Upper lobe of right lung (tissue), 1 donor: Measurements from ENCODE around the gene IKZF1. TPM values are rescaled to one million over a fixed set of nuclear protein-coding genes. Genes with fewer than 3 reads are reported as not detected.

ENCODE experiments used
- ATAC-seq: fragments of 200-7000 bp; cut with Tn5 transposase; one replicate; pipeline ENCODE4 v1.9.1; 2020; ENCODE audit warnings: mild to moderate bottlenecking, moderate library complexity
- DNase-seq: peaks from one replicate; pipeline ENCODE4 v3.0.0-alpha.2; 2020
- H3K27ac ChIP-seq: fragments of 200-600 bp; one replicate; pipeline ENCODE4 v1.8.0; 2022
- H3K27me3 ChIP-seq: fragments of 200-600 bp; one replicate; pipeline ENCODE4 v1.8.0; 2022; ENCODE audit warnings: mild to moderate bottlenecking
- H3K36me3 ChIP-seq: fragments of 200-600 bp; one replicate; pipeline ENCODE4 v1.8.0; 2022
- H3K4me1 ChIP-seq: fragments of 200-600 bp; one replicate; pipeline ENCODE4 v1.8.0; 2022
- H3K4me3 ChIP-seq: fragments of 200-600 bp; one replicate; pipeline ENCODE4 v1.8.0; 2022; ENCODE audit warnings: mild to moderate bottlenecking
- H3K9me3 ChIP-seq: fragments of 200-600 bp; one replicate; pipeline ENCODE4 v1.8.0; 2022
- CTCF ChIP-seq: fragments of 200-600 bp; IDR thresholded peaks from one replicate; pipeline ENCODE4 v1.8.0; 2022; ENCODE audit warnings: antibody characterized with exemption
- intact Hi-C: fragments of 100-400 bp; cut with DNase I; formaldehyde crosslinking; loops from one replicate; pipeline ENCODE4 v1.11.0; 2022
- total RNA-seq: library from RNA; stranded (reverse); fragmentation: NEBNext Ultra II Directional; extraction: Animal tissue kit (Norgen Biotek cat#: 25700); gene quantifications from one replicate; pipeline ENCODE4 v1.2.1, GENCODE V29; 2021
- donor health status: DM: no; HTN: yes; CAD: no; lungs with severe emphysema.

IKZF1 gene
- total RNA-seq, 1 donor from 2014 or later, result 41.4 TPM

GRCh38 chr7:50310361-50310760 lies 5.8 kb downstream of the IKZF1 start:
- DNase-seq (no peak), ATAC-seq (no peak)
- no peak for TF ChIP-seq CTCF
- no peaks in the 10 kb centered on the region for H3K36me3 ChIP-seq
- no peaks in the 10 kb centered on the region for H3K9me3 ChIP-seq
- H3K4me1 ChIP-seq, result peaks cover 2% of the 10 kb centered on the region
- intact Hi-C loops, result no loop called here
- H3K27ac ChIP-seq, result no peak overlapping the region
- H3K27me3 ChIP-seq, result peaks cover 6% of the 10 kb centered on the region
- H3K4me3 ChIP-seq, result peak overlapping the region; percentile 0

GRCh38 chr7:50310956-50311355 lies 6.4 kb downstream of the IKZF1 start:
- Histone ChIP-seq H3K27me3 (peaks cover 6% of the 10 kb centered on the region), H3K36me3 (no peaks in the 10 kb centered on the region), H3K4me1 (peaks cover 2% of the 10 kb centered on the region), H3K27ac (no peak overlapping the region), H3K9me3 (no peaks in the 10 kb centered on the region), H3K4me3 (no peak overlapping the region)
- intact Hi-C loops, result no loop called here
- ATAC-seq (no peak), DNase-seq (no peak)
- TF ChIP-seq CTCF, result no peak

- Histone ChIP-seq H3K27me3 (peaks cover 6% of the 10 kb centered on the region), H3K4me3 (no peak overlapping the region), H3K36me3 (no peaks in the 10 kb centered on the region), H3K9me3 (no peaks in the 10 kb centered on the region), H3K27ac (peak overlapping the region; percentile 31), H3K4me1 (peaks cover 2% of the 10 kb centered on the region)
- ATAC-seq, result no peak
- intact Hi-C loops, result no loop called here
- DNase-seq, result no peak
- no peak for TF ChIP-seq CTCF
Measured at GRCh38 chr7:50312250-50313162, 8.0 kb downstream of the IKZF1 start.

- ATAC-seq (peak; percentile 34), DNase-seq (no peak)
- Histone ChIP-seq H3K4me3 (no peak overlapping the region), H3K9me3 (no peaks in the 10 kb centered on the region), H3K36me3 (no peaks in the 10 kb centered on the region), H3K4me1 (peaks cover 2% of the 10 kb centered on the region), H3K27ac (peak overlapping the region; percentile 51), H3K27me3 (no peaks in the 10 kb centered on the region)
- intact Hi-C loops, result no loop called here
- no peak for TF ChIP-seq CTCF
Measured at GRCh38 chr7:50314836-50315592, 10.5 kb downstream of the IKZF1 start.

- peak; percentile 47 for ATAC-seq
- DNase-seq, result no peak
- intact Hi-C loops, result no loop called here
- H3K27ac ChIP-seq, result peak overlapping the region; percentile 37
- no peaks in the 10 kb centered on the region for H3K27me3 ChIP-seq
- no peak overlapping the region for H3K4me3 ChIP-seq
- peaks cover 2% of the 10 kb centered on the region for H3K4me1 ChIP-seq
- H3K9me3 ChIP-seq, result no peaks in the 10 kb centered on the region
- no peaks in the 10 kb centered on the region for H3K36me3 ChIP-seq
- no peak for TF ChIP-seq CTCF
Measured at GRCh38 chr7:50315739-50316671, 11.5 kb downstream of the IKZF1 start.
